Measurements from ENCODE around the gene SMO. TPM values are rescaled to one million over a fixed set of nuclear protein-coding genes. Genes with fewer than 3 reads are reported as not detected.

The SMO gene
- total and polyA plus RNA-seq, 12 donors, result 1.7 to 8.3 (median 4.9) TPM

DNA sequence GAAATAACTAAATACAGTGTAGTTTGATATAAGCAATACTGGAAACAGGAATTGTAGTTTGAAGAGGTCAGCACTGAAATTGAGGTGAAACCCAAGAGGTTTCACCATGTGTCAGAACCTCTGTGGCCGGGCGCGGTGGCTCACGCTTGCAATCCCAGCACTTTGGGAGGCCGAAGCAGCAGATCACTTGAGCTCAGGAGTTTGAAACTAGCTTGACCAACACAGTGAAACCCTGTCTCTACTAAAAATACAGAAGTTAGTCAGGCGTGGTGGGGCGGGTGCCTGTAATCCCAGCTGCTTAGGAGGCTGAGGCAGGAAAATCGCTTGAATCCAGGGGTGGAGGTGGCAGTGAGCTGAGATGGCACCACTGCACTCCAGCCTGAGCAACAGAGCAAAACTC lies 50.1 kb downstream of the SMO start:
- H3K4me1 ChIP-seq, result no peaks in the 10 kb centered on the region
- no peaks in the 10 kb centered on the region for H3K9me3 ChIP-seq
- no peak overlapping the region for H3K4me3 ChIP-seq
- ATAC-seq, result no peak
- no peaks in the 10 kb centered on the region for H3K36me3 ChIP-seq
- intact Hi-C loops (cut with DNase I), result loop anchor here in 1 of 10 donors (10.0 kb wide), 1 partner anchor 396 kb away; no protein-coding TSS in a partner anchor
- TF ChIP-seq, protein P1, sequence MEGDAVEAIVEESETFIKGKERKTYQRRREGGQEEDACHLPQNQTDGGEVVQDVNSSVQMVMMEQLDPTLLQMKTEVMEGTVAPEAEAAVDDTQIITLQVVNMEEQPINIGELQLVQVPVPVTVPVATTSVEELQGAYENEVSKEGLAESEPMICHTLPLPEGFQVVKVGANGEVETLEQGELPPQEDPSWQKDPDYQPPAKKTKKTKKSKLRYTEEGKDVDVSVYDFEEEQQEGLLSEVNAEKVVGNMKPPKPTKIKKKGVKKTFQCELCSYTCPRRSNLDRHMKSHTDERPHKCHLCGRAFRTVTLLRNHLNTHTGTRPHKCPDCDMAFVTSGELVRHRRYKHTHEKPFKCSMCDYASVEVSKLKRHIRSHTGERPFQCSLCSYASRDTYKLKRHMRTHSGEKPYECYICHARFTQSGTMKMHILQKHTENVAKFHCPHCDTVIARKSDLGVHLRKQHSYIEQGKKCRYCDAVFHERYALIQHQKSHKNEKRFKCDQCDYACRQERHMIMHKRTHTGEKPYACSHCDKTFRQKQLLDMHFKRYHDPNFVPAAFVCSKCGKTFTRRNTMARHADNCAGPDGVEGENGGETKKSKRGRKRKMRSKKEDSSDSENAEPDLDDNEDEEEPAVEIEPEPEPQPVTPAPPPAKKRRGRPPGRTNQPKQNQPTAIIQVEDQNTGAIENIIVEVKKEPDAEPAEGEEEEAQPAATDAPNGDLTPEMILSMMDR (IDR thresholded peaks at IDR 0.05), result no peak
- no peak for DNase-seq
- 90 to 96% methylated on average over 8 of the region's 8 CpGs for WGBS, 2 donors
- H3K27me3 ChIP-seq, result no peaks in the 10 kb centered on the region
- H3K27ac ChIP-seq, result no peak overlapping the region

DNA sequence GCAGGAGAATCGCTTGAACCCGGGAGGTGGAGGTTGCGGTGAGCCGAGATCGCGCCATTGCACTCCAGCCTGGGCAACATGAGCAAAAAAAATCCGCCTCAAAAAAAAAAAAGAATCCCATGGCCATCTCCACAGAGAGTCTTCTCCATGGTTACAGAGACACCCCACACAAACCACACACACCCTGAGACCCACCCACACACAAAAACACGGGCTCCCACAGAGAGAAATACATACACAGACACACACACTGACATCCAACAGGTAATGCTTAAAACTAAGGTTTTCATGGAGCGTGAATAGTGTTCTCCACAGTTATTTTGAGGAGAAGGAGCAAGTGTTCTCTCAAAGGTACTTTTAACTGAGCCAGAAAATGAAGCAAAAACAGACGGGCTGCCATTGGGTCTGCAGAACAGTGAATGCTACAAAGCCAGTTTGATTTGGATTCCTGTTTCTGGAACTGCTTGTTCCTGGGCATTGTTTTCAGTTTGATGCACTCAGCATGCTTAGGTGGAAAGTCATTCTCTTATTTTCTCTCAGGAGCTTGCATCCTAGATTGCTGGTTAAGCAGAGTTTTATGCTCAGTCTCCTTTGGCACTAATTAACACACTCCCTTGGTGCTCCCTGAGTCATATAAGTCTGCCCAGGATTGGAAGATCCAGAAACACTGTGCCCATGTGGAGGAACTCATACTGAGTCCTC lies 51.8 kb downstream of the SMO start:
- intact Hi-C loops (cut with DNase I), result no loop called here
- ATAC-seq (no peak), DNase-seq (no peak)
- TF ChIP-seq, protein P1 (IDR thresholded peaks at IDR 0.05), result no peak
- no peaks in the 10 kb centered on the region for H3K4me1 ChIP-seq
- no peaks in the 10 kb centered on the region for H3K27me3 ChIP-seq
- no peaks in the 10 kb centered on the region for H3K36me3 ChIP-seq
- peaks cover 0 to 2% (median 0%) of the 10 kb centered on the region in 11 donors for H3K9me3 ChIP-seq
- H3K27ac ChIP-seq, result no peak overlapping the region
- H3K4me3 ChIP-seq, result no peak overlapping the region
- WGBS, 2 donors, result 93 to 95% methylated on average over 10 of the region's 10 CpGs

- no peak for DNase-seq
- TF ChIP-seq, protein P1 (IDR thresholded peaks at IDR 0.05), result no peak
- Histone ChIP-seq H3K27me3 (no peaks in the 10 kb centered on the region), H3K27ac (no peak overlapping the region), H3K4me1 (no peaks in the 10 kb centered on the region), H3K4me3 (no peak overlapping the region), H3K9me3 (peaks cover 0 to 7% (median 0%) of the 10 kb centered on the region in 11 donors), H3K36me3 (no peaks in the 10 kb centered on the region)
- WGBS, 2 donors, result 97% methylated on average over 1 of the region's 1 CpG
- ATAC-seq, result no peak
- intact Hi-C loops (cut with DNase I), result no loop called here
These were observed 55.8 kb downstream of the SMO start for GRCh38 chr7:129244220-129244619.

GRCh38 chr7:129245533-129245932 lies 57.1 kb downstream of the SMO start:
- TF ChIP-seq, protein P1 (IDR thresholded peaks at IDR 0.05), result no peak
- H3K4me3 ChIP-seq, result no peak overlapping the region
- ATAC-seq (no peak), DNase-seq (no peak)
- H3K4me1 ChIP-seq, result no peaks in the 10 kb centered on the region
- intact Hi-C loops (cut with DNase I), result no loop called here
- no peaks in the 10 kb centered on the region for H3K36me3 ChIP-seq
- 76 to 97% methylated on average over 3 of the region's 3 CpGs for WGBS, 2 donors
- H3K27ac ChIP-seq, result no peak overlapping the region
- peaks cover 0 to 7% (median 0%) of the 10 kb centered on the region in 11 donors for H3K9me3 ChIP-seq
- H3K27me3 ChIP-seq, result no peaks in the 10 kb centered on the region

All from heart right ventricle (tissue), 16 donors.